CD14-positive monocyte (primary cell): ENCODE results near the gene EPHA6. TPM values are rescaled to one million over a fixed set of nuclear protein-coding genes. Genes with fewer than 3 reads are reported as not detected.
"Not testable (repeated sequence)": the region's sequence is repeated elsewhere in the genome, so short reads cannot be mapped to it uniquely, and the experiment has no call there.

Experiments used
- DNase-seq, 3 donors: peaks; one replicate each; pipeline ENCODE4 v3.0.0-alpha.2; 2011 to 2022
- H2AFZ ChIP-seq: 2 replicates; pipeline ENCODE4 v1.6.0; 2012; ENCODE audit warnings: mild to moderate bottlenecking, low read depth, low read length, inconsistent platforms; ENCODE audit not compliant: insufficient read depth, poor library complexity, severe bottlenecking
- H3K27ac ChIP-seq, 2 donors: 1 replicate in 1 of 2; 2 replicates in 1 of 2; pipeline ENCODE4 v1.5.1; 2012 to 2013; ENCODE audit warnings: low read length in 2 of 2, control low read depth in 1 of 2, inconsistent platforms in 1 of 2, low read depth in 1 of 2, mild to moderate bottlenecking in 1 of 2
- H3K27me3 ChIP-seq, 2 donors: one replicate each; pipeline versions ENCODE4 v1.6.0 to v1.6.1; 2011 to 2013; ENCODE audit warnings: low read length in 2 of 2; ENCODE audit not compliant: control insufficient read depth in 2 of 2, insufficient read depth in 2 of 2
- H3K36me3 ChIP-seq, 2 donors: replicated peaks in 1 of 2; 1 replicate in 1 of 2; 2 replicates in 1 of 2; pipeline versions ENCODE4 v1.5.1 to v1.6.1; 2012 to 2013; ENCODE audit warnings: low read length in 2 of 2, control low read depth in 1 of 2, inconsistent platforms in 1 of 2, mild to moderate bottlenecking in 1 of 2; ENCODE audit not compliant: insufficient read depth in 2 of 2, control insufficient read depth in 1 of 2
- H3K4me1 ChIP-seq, 2 donors: 1 replicate in 1 of 2; 2 replicates in 1 of 2; pipeline versions ENCODE4 v1.5.1 to v1.6.1; 2012 to 2013; ENCODE audit warnings: low read length in 2 of 2, control low read depth in 1 of 2, inconsistent platforms in 1 of 2, mild to moderate bottlenecking in 1 of 2, moderate library complexity in 1 of 2; ENCODE audit not compliant: insufficient read depth in 2 of 2, control insufficient read depth in 1 of 2
- H3K4me2 ChIP-seq: replicated peaks from 2 replicates; pipeline ENCODE3; 2012; ENCODE audit warnings: low read length, moderate library complexity, mild to moderate bottlenecking; ENCODE audit not compliant: poor library complexity, severe bottlenecking; ENCODE audit errors: extremely low read depth
- H3K4me3 ChIP-seq, 3 experiments: fragments of 200-600 bp in 1 of 3; sonication (generic) in 1 of 3; replicated peaks in 1 of 3; 1 replicate in 2 of 3; 2 replicates in 1 of 3; pipeline ENCODE4 v1.5.1; 2011 to 2013; ENCODE audit warnings: low read length in 3 of 3, mild to moderate bottlenecking in 3 of 3, control low read depth in 2 of 3, low read depth in 2 of 3, inconsistent platforms in 1 of 3, moderate library complexity in 1 of 3
- H3K79me2 ChIP-seq: 2 replicates; pipeline ENCODE4 v1.6.0; 2012; ENCODE audit warnings: mild to moderate bottlenecking, control low read depth, inconsistent platforms, low read length, moderate library complexity; ENCODE audit not compliant: insufficient read depth
- H3K9ac ChIP-seq: 2 replicates; pipeline ENCODE4 v1.6.0; 2017; ENCODE audit warnings: low read length, mild to moderate bottlenecking; ENCODE audit not compliant: insufficient read depth, poor library complexity, severe bottlenecking
- H3K9me3 ChIP-seq, 2 donors: replicated peaks in 1 of 2; 1 replicate in 1 of 2; 2 replicates in 1 of 2; pipeline versions ENCODE4 v1.5.1 to v1.6.1; 2012 to 2013; ENCODE audit warnings: low read length in 2 of 2, control low read depth in 1 of 2; ENCODE audit not compliant: control insufficient read depth in 1 of 2, insufficient read depth in 1 of 2
- H4K20me1 ChIP-seq: 2 replicates; pipeline ENCODE4 v1.6.0; 2012; ENCODE audit warnings: mild to moderate bottlenecking, low read length, control low read depth, moderate library complexity; ENCODE audit not compliant: insufficient read depth
- H3K27ac Mint-ChIP-seq, 7 donors: one replicate each; pipeline ENCODE4 v1.8.0; 2020; ENCODE audit warnings: mild to moderate bottlenecking in 7 of 7, mixed read lengths in 7 of 7, moderate library complexity in 6 of 7, inconsistent platforms in 2 of 7
- H3K27me3 Mint-ChIP-seq, 3 donors: one replicate each; pipeline ENCODE4 v1.8.0; 2021 to 2022; ENCODE audit warnings: low read depth in 3 of 3, mild to moderate bottlenecking in 3 of 3, mixed read lengths in 3 of 3, moderate library complexity in 3 of 3, inconsistent platforms in 1 of 3
- H3K36me3 Mint-ChIP-seq, 2 donors: one replicate each; pipeline ENCODE4 v1.8.0; 2020; ENCODE audit warnings: mixed read lengths in 2 of 2, inconsistent platforms in 1 of 2, mild to moderate bottlenecking in 1 of 2
- H3K4me1 Mint-ChIP-seq: one replicate; pipeline ENCODE4 v1.8.0; 2020; ENCODE audit warnings: mild to moderate bottlenecking, mixed read lengths
- H3K4me3 Mint-ChIP-seq, 2 donors: one replicate each; pipeline ENCODE4 v1.8.0; 2020; ENCODE audit warnings: mild to moderate bottlenecking in 2 of 2, mixed read lengths in 2 of 2, moderate library complexity in 1 of 2
- H3K9me3 Mint-ChIP-seq, 7 donors: one replicate each; pipeline ENCODE4 v1.8.0; 2020 to 2022; ENCODE audit warnings: mixed read lengths in 7 of 7, mild to moderate bottlenecking in 6 of 7, moderate library complexity in 6 of 7, inconsistent platforms in 2 of 7
- WGBS: methylation state at CpG from one replicate; pipeline ENCODE4 v1.1.5; 2013; ENCODE audit warnings: missing lambda C conversion rate; ENCODE audit not compliant: insufficient coverage; 5-methylcytosine and 5-hydroxymethylcytosine counted together
- intact Hi-C, 2 donors: fragments of 100-400 bp; cut with micrococcal nuclease; formaldehyde crosslinking; loops; one replicate each; pipeline versions ENCODE4 v1.15.0 to v1.15.1; 2023
- polyA plus RNA-seq, 3 donors: library from polyadenylated mRNA; depleted of rRNA in 1 of 3; unstranded in 2 of 3; stranded (reverse) in 1 of 3; fragments of 300-500 nt in 2 of 3; fragments of >200 nt in 1 of 3; fragmentation: Illumina TruSeq in 2 of 3; gene quantifications; 1 replicate in 2 of 3; 2 replicates in 1 of 3; pipeline ENCODE4 v1.2.3, GENCODE V29; 2012 to 2021
- TF ChIP-seq, protein P1 (sequence below): fragments of 200-600 bp; IDR thresholded peaks from one replicate; pipeline ENCODE4 v1.8.0; 2022; ENCODE audit warnings: antibody characterized with exemption, mild to moderate bottlenecking

Gene EPHA6
- polyA plus RNA-seq, 3 donors, result not detected

DNA sequence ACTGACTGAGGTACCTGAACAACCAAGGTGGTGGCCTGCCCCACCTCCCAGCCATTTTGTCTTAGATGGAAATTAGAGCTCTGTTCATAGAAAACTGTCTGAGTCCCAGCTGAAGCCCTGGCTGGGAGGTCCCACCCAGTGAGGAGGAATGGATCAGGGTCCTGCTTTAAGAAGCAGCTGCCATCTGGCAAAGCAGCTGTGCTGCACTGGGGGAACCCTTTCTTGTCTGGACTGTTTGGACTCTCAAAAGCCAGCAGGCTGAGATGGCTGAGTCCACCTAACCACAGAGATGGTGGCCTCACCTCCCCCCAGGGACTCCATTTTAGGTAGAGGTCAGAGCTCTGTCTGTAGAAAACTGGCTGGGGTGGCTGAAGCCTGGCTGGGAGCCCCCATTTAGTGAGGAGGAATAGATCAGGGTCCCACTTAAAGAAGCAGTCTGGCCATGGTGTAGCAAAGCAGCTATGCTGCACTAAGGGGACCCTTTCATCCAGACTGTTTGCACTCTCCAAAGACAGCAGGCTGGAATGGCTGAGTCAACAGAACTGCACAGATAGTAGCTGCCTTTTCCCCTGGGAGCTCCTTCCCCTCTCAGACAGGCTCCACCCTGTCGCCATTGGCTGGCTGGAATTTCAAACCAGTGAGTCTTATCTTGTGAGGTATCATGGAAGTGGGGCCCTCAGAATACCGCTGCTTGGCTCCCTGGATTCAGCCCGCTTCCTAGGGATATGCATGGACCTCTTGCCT, 116.9 kb downstream of the EPHA6 start:
- peaks cover 37 to 55% of the 10 kb centered on the region in 2 donors for H3K9me3 ChIP-seq
- intact Hi-C loops, result no loop called here

DNA sequence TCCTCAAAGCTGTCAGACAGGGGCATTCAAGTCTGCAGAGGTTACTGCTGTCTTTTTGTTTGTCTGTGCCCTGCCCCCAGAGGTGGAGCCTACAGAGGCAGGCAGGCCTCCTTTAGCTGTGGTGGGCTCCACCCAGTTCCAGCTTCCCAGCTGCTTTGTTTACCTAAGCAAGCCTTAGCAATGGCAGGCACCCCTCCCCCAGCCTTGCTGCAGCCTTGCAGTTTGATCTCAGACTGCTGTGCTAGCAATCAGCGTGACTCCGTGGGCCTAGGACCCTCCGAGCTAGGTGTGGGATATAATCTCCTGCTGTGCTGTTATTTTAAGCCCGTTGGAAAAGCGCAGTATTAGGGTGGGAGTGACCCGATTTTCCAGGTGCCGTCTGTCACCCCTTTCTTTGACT, 127.7 kb downstream of the EPHA6 start:
- not testable (repeated sequence) for H3K4me3 Mint-ChIP-seq, H3K27me3 Mint-ChIP-seq

More for the DNA sequence above, 116.9 kb downstream of the EPHA6 start:
- H3K4me1 Mint-ChIP-seq, result no peaks in the 10 kb centered on the region
- no peak overlapping the region for H3K4me3 Mint-ChIP-seq
- H3K9me3 Mint-ChIP-seq, result peaks cover 4 to 34% (median 14%) of the 10 kb centered on the region in 7 donors
- no peaks in the 10 kb centered on the region for H3K36me3 Mint-ChIP-seq
- DNase-seq, result no peak
- TF ChIP-seq, protein P1, sequence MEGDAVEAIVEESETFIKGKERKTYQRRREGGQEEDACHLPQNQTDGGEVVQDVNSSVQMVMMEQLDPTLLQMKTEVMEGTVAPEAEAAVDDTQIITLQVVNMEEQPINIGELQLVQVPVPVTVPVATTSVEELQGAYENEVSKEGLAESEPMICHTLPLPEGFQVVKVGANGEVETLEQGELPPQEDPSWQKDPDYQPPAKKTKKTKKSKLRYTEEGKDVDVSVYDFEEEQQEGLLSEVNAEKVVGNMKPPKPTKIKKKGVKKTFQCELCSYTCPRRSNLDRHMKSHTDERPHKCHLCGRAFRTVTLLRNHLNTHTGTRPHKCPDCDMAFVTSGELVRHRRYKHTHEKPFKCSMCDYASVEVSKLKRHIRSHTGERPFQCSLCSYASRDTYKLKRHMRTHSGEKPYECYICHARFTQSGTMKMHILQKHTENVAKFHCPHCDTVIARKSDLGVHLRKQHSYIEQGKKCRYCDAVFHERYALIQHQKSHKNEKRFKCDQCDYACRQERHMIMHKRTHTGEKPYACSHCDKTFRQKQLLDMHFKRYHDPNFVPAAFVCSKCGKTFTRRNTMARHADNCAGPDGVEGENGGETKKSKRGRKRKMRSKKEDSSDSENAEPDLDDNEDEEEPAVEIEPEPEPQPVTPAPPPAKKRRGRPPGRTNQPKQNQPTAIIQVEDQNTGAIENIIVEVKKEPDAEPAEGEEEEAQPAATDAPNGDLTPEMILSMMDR, result no peak
- H3K27me3 ChIP-seq, result no peaks in the 10 kb centered on the region
- H3K4me3 ChIP-seq, result no peak overlapping the region
- 86% methylated on average over 2 of the region's 3 CpGs for WGBS
- no peaks in the 10 kb centered on the region for H3K4me1 ChIP-seq
- no peak overlapping the region for H3K4me2 ChIP-seq
- H3K27ac Mint-ChIP-seq, result no peak overlapping the region
- no peaks in the 10 kb centered on the region for H3K36me3 ChIP-seq
- H2AFZ ChIP-seq, result no peak overlapping the region
- no peaks in the 10 kb centered on the region for H4K20me1 ChIP-seq
- H3K79me2 ChIP-seq, result no peaks in the 10 kb centered on the region
- H3K9ac ChIP-seq, result no peak overlapping the region
- H3K27me3 Mint-ChIP-seq, result no peaks in the 10 kb centered on the region
- H3K27ac ChIP-seq, result no peak overlapping the region

More for the DNA sequence above, 127.7 kb downstream of the EPHA6 start:
- H3K4me1 ChIP-seq, H3K9ac ChIP-seq, H2AFZ ChIP-seq, H4K20me1 ChIP-seq, H3K4me2 ChIP-seq, H3K4me1 Mint-ChIP-seq, intact Hi-C loops, H3K27me3 ChIP-seq, H3K27ac Mint-ChIP-seq, DNase-seq, H3K36me3 Mint-ChIP-seq, H3K27ac ChIP-seq, H3K36me3 ChIP-seq, H3K79me2 ChIP-seq, H3K4me3 ChIP-seq: not testable (repeated sequence)
- peaks cover 8 to 22% (median 14%) of the 10 kb centered on the region in 7 donors for H3K9me3 Mint-ChIP-seq
- 100% methylated on average over 1 of the region's 7 CpGs for whole genome bisulfite sequencing
- H3K9me3 ChIP-seq, result peaks cover 0 to 16% of the 10 kb centered on the region in 2 donors
